Body of pancreas (tissue), 4 donors: Measurements from ENCODE around the gene ATP6V1F.

Source experiments
- CTCF ChIP-seq, 7 experiments: fragments of 450-650 bp in 4 of 7; fragments of 200-600 bp in 3 of 7; sonication (generic) in 3 of 7; IDR thresholded peaks; one replicate each; pipeline ENCODE4 v1.5.1; 2016 to 2019; ENCODE audit warnings: antibody characterized with exemption in 7 of 7
- POLR2A ChIP-seq, 3 donors: fragments of 450-650 bp; IDR thresholded peaks; one replicate each; pipeline ENCODE4 v1.6.1; 2016; ENCODE audit warnings: antibody characterized with exemption in 3 of 3, mild to moderate bottlenecking in 2 of 3

GRCh38 chr7:128853799-128854198 is 8.9 kb upstream of the ATP6V1F start:
- no peak for TF ChIP-seq CTCF (IDR thresholded peaks at IDR 0.05)
- no peak for TF ChIP-seq POLR2A (IDR thresholded peaks at IDR 0.05)
